Measurements from ENCODE around the gene NELL1.

NELL1 gene

DNA sequence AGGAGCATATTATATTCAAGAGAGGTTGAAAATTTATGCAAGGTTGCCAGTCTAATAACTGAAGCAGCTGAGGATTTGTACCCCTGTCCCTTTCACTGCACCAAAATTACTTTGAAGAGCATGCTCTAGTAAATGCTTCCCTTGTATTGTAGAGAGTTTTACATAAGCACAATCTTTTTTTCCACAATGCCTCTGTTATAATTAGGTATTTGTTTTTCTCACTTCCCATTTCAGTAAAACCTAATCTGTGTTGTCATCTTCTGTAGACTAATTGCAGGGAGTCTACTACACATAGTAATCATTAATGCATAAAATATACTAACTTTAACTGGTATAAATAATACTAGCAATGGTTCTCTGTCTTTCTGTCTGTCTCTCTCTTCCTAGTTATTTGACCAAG is 805.1 kb downstream of the NELL1 start:
- no peak for DNase-seq (ENCODE audit: low read depth in 4 of 4, low spot score in 1 of 4)

DNA sequence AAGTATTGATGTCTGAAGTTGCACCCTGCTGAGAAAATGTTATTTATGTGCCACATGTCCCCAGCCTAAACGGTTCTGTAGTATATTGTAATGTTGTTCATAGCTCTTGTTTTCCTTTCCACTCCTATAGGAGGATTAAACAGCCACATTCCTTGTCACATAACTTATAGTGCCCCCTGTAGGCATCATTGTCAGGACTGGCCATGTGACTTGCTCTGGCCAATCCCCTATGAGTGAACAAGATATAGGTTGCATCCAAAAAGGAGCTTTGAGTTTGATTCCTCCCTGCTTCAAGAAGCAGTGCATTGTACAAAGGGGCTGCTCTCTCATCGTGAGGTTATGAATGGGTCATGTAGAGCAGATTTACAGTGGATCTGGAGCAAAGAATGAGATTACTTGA is 805.9 kb downstream of the NELL1 start:
- DNase-seq (ENCODE audit: low read depth in 4 of 4, low spot score in 1 of 4), result no peak

DNA sequence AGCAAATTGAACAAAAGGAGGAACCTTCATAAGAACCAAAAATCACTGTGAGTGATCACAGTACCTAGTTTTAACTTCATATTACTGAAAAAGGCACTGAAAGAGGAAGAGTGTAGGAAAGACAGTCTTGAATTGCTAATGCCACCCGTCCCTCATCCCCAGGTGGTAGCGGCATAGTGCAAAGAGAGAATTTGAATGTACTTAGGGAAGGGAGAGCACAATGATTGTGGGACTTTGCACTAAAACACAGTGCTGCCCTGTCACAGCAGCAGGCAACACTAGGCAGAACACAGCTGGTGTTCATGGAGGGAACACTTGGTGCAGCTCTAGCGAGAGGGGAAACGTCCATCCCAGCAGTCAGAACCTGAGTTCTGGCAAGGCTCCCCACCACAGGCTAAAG is 807.2 kb downstream of the NELL1 start:
- DNase-seq (ENCODE audit: low read depth in 4 of 4, low spot score in 1 of 4), result no peak

DNA sequence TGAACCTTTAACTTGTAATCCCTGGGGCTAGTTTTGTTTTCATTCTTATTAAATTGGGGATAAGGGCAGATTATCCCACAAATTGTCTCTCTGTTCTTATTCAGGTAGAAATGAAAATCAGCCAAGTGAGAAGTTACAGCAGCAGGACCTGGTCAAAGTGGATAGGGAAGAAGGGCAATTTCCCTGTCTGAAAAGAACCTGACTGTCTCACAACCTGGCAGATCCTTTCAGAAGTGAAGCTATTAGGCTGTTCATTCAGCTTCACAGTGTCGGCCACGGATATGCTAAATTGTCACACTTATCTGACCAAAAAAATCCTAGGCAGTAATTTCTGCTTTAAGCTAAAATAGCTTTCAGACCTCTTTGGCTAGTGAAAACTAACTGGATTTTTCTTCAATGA is 810.9 kb downstream of the NELL1 start:
- no peak for DNase-seq (ENCODE audit: low read depth in 4 of 4, low spot score in 1 of 4)

DNA sequence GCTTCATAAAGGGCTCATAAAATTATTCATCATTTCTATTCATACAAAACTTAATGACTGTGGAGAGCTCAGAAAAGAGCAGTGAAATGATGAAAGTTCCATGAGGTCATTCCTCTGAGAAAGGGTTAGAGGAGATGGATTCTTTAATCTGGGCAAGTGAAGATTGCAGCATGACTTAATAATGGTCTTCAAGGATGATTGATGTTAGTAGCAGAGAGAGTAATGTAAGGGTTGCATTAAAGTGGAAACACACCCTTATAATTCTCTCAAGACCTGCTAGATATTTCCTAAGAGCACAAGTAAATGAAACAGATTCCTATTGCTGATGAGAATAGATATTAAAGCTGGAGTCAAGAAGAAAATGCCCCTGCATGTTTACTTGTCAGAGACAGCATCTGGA is 811.9 kb downstream of the NELL1 start:
- no peak for DNase-seq (ENCODE audit: low read depth in 4 of 4, low spot score in 1 of 4)

DNA sequence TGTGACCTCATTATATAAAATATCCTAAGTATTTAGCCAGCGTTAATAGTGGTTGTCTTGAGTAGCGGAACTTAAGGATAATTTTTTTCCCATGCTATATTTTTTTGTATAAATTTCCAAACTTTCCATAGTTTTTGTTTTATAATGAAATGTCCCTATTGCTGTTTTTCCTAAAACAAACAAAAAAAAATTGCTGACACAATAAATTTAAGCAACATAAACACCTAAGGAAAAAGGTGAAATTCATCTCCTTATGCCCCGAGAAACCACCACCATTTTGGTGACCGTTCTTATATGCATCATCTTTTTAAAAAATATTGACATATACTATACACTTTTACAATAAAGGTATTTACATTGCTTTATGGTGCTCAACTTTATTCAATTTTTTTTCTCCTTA is 814.7 kb downstream of the NELL1 start:
- DNase-seq (ENCODE audit: low read depth in 4 of 4, low spot score in 1 of 4), result no peak

DNA sequence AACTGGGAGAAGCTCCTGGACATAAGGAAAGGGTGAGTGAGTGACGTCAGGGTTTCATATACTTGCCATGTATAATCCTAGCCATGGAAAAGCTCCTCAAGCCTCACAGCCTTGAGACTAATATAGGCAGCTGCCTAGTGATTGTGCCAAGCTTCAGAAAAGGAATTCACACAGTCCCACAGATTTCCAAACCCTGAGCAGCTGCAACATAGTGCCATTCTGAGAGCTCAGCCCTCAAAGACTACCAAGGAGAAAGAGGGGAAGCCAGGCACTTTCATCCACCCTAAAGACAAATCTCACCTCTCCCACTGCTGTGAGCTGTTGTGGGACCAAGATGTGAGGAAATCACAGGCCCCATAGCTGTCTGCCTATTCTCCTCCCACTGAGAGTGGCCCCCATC is 815.6 kb downstream of the NELL1 start:
- DNase-seq (ENCODE audit: low read depth in 4 of 4, low spot score in 1 of 4), result no peak

DNA sequence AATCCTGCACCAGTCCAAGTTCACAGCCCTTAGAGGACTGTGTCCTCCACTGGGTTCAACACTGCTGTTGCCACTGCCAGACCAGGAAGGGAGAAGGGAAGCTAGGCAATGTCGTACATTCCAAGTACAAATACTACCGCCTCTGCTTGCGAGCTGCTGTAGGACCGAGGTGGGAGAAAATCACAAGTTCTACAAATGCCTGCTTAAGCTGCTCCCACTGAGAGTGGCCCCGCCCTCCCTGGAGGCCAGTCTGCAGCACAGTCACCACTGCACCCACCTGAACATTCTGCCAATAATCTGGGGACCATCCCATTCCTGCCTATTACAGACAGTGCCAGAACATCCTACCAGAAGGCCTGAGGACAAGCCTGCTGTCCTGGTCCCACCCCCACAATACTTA is 816.0 kb downstream of the NELL1 start:
- DNase-seq (ENCODE audit: low read depth in 4 of 4, low spot score in 1 of 4), result no peak

DNA sequence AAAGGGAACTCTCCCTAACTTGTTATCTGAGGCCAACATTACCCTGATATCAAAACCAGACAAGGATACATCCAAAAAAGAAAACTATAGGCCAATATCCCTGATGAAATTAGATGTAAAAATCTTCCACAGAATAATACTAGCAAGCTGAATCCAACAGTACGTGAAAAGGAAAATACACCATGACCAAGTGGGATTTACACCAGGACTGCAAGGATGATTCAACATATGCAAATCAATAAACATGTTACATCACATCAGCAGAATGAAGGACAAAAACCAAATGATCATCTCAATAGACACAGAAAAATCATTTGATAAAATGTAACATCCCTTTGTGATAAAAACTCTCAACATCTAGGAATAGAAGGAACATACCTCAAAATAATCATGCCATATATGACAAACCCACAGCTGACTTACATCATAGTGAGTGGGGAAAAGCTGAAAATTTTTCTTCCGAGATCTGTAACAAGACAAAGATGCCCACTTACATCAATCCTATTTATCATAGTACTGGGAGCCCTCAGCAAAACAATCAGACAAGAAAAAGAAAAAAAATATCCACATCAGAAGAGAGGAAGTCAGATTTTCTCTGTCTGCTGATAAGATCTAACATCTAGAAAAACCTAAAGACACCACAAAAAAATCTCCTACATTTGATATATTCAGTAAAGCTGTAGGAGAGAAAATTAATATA is 820.2 kb downstream of the NELL1 start:
- no peak for DNase-seq (ENCODE audit: low read depth in 4 of 4, low spot score in 1 of 4)

DNA sequence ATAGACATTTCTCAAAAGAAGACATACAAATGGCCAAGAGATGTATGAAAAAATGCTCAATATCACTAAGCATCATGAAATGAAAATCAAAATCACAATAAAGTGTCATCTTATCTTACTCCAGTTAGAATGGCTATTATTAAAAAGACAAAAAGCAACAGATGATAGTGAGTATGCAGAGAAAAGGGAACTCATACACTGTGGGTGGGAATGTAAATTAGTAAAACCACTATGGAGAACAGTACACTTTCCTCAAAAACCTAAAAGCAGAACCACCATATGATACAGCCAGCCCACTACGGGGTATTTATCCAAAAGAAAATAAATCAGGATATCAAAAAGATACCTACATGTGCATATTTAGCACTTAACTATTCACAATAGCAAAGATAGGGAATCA is 823.5 kb downstream of the NELL1 start:
- no peak for DNase-seq (ENCODE audit: low read depth in 4 of 4, low spot score in 1 of 4)

DNA sequence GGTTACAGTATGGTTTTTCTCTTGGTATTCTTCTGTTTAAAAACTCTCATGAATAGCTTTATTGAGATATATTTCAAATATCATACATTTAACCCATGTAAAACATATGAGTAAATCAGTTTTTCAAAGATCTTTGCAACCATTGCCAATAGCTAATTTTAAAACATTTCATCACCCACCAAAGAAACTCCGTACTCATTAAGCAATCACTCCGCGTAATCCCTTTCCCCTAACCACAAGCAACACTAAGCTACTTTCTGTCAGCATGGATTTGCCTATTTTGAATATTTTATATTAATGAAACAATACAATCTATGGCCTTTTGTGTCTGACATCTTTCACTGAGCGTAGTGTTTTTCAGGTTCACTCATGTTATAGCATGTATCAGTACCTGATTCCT is 825.6 kb downstream of the NELL1 start:
- DNase-seq (ENCODE audit: low read depth in 4 of 4, low spot score in 1 of 4), result no peak

DNA sequence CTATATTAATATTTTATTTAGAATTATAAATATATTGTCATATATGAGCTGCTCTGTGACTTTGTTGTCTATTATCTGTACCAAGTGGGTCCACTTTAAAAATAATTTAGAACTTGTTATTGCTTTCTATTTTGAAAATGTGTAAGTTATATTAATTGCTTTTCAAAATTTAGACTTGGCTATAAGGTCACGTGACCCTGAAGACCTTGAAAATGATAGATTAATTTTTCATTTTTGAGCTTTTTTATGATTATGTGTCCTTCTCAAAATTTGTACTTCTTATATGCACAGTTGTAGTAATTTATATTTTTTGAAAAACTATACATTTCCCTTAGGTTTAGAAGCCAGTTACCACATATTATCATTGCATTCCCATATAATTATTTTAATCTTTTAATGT is 826.5 kb downstream of the NELL1 start:
- DNase-seq (ENCODE audit: low read depth in 4 of 4, low spot score in 1 of 4), result no peak

DNA sequence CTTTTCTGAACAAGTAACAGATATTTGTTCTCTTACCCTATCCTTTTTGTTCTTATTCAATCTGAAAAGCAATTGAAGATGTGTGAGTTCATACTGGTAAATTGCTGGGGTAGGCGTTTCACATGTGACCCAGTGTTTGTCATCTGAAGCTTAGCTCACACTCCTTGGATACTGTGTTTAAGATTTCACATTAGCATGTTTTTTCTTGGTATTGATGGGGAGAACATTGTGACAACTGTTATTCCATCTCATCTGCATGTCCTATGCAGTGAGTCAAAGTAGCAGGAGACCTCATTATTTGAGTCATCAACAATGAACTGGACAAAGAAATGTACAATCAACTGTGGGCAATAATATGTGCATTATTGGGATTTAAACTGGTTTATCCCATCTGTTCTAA is 831.9 kb downstream of the NELL1 start:
- no peak for DNase-seq (ENCODE audit: low read depth in 4 of 4, low spot score in 1 of 4)

DNA sequence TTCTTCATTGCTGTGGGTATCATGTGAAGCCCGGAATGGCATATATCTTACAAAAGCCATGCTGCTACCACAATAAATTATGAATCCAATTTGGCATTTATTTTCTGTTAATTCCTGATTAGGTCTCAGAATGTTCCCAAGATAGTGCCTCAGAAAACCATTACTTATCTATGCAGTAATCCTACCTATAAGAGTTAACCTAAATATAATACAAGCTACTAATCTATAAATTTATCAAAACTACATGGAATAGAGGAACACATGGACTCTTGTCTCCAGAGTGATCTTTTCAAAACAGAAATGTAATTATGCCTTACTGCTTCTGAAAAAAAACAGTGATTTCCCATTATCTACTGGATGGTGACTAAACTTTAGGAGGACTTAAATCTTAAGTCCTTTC is 835.7 kb downstream of the NELL1 start:
- DNase-seq (ENCODE audit: low read depth in 4 of 4, low spot score in 1 of 4), result no peak

DNA sequence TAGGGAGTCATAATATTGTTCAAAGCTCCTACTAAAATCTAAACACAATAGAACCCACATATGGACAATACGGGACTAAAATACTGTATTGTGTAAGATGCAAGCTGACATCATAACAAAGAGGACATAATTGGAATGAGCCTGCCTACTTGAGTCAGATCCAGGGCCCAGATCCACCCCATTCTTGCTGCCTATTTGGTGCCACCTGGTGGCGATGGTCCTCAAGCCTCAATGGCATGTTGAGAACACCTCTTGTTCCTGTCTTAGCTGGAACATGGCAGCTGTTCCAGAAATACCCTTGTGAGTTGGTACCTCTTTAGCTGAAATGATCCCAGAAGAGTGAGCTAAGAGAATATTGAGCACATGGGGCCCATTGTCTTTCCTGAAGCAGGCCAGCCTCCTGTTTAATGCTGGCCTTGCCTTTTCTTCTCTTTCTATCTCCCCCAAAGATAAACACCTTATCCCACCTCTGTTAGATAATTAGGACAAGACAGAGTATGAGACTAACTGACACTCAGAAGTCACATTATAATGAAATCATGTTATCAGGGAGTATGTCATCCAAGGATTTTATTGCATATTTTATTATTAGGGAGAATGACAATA is 842.6 kb downstream of the NELL1 start:
- peak in 2 of 4 experiments; percentile 1 to 21 for DNase-seq (ENCODE audit: low read depth in 4 of 4, low spot score in 1 of 4)

DNA sequence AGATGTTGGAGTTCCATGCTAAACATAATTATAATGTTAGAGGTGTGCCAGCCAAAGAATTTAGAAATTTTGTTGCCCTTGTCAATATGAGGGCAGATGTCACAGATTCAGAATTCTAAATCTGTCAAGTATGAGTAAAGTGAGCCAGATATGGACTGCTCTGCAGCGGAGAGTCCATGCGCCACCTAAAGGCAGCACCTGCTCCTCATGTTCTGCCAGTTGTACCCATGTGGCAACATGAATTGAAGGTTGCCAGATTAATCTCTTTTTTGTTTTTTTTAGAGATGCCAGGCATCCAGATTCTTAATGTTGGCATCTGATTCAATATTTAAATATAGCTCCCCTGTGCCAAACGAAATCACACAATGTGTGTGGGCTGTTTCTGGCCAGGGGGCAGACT is 844.9 kb downstream of the NELL1 start:
- DNase-seq (ENCODE audit: low read depth in 4 of 4, low spot score in 1 of 4), result no peak

DNA sequence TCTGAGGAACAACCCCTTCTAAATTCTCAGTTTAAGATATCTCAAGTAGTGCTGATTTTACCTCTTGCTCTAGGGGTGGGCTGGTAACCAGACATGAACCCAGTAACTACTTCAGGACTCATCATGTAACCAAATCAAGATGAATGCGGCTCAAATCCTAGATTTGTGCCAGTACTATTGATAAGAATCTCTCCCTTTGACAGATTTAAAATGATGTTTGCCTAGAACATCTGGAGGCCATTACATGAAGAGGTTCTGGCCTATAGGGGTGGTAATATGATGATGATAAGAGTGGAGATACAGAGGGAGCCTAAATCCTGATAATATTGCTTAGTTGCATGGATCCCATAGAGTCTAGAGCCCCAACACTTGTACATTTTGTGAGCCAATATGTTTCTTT is 850.9 kb downstream of the NELL1 start:
- DNase-seq (ENCODE audit: low read depth in 4 of 4, low spot score in 1 of 4), result no peak

DNA sequence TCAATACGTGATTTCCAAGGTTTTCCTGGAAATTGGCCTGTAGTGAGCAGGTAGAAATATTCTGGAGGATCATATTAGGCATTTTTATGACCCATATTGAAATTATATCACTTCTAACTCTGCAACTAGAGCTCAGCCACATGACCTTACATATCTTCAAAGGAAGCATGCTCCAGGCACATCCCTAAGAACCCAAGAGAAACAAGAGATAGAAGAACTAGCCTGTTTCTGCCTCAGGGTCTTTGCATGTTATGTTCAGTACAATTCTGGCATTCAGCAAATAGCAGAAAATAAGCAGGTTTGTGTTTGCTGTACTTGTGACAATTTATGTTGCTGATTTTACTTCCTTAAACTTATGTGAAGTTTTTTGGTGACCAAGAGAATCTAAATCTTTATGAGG is 859.8 kb downstream of the NELL1 start:
- DNase-seq (ENCODE audit: low read depth in 4 of 4, low spot score in 1 of 4), result no peak

DNA sequence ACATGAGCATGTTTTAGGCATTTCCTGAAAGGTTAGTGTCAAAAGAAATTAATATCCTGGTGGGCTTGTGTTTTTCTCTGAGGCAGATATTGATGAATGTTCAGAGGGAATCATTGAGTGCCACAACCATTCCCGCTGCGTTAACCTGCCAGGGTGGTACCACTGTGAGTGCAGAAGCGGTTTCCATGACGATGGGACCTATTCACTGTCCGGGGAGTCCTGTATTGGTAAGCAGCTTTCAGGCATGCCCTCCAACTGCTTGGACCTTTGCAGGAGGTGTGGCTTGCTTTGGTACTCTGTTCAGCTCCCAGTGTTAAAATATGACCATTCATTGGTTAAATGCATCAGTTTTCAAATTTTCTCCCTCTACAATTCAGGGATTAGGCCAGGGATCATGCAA is 864.9 kb downstream of the NELL1 start:
- DNase-seq (ENCODE audit: low read depth in 4 of 4, low spot score in 1 of 4), result no peak

DNA sequence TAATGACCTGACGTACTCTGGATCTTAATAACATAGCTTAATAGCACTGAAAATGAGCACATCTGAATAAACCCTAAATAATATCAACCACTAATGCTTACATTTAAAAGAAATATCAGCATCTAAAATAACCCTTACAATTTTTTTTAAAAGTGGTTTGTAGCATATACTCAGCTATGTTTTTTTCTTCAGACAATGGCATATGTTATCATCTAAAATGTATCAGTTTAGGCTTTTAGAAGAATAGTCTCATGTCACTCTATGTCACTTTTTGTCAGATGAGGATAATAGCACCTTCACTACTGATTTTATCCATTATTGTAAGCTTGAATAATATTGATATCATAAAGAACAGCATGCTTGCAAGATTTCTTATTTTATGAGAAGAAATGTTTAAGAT is 868.6 kb downstream of the NELL1 start:
- DNase-seq (ENCODE audit: low read depth in 4 of 4, low spot score in 1 of 4), result no peak

DNA sequence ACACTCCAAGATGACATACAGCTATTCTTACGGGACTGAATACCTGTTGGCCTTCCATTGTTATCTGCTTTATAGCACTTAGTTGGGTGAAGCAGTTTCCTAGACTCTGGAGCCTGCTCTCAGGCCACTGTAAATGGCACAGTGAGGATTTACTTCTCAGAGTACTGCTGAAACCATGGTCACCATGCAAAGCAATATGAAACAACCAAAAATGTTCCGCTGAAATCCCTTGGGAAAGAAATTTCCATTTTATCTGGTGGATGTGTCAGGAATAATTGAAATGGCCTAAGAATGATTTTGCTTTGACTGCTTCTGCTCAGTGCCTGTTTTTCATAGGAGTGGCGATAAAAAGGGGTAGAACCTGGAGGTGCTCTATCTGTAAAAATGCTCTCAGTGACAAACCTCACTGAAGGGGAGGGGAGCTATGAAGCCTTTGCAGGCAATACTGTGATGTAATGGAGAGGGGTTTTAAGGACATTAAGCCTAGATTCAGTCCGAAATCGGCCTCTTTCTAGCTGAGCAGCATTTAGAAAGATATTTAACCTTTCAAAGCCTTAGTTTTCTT is 871.9 kb downstream of the NELL1 start:
- no peak for DNase-seq (ENCODE audit: low read depth in 4 of 4, low spot score in 1 of 4)

DNA sequence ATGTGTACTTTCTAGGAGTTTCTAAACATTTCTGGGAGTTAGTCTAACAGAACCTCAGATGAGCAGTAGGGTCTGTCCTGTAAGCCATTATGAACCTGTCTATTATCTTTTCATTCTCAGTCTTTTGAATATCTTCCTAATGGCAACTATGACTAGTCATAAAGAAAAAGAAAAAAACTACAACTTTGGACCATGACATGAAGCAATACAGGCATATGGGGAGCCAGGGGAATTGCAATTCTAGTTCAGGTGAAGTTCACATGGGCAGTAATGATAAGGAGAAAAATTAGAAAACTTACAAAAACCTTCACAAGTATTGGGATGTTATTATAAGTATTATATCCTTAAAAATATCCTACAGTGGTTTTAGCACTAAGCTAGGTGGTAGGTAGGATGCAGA is 874.5 kb downstream of the NELL1 start:
- DNase-seq (ENCODE audit: low read depth in 4 of 4, low spot score in 1 of 4), result no peak

DNA sequence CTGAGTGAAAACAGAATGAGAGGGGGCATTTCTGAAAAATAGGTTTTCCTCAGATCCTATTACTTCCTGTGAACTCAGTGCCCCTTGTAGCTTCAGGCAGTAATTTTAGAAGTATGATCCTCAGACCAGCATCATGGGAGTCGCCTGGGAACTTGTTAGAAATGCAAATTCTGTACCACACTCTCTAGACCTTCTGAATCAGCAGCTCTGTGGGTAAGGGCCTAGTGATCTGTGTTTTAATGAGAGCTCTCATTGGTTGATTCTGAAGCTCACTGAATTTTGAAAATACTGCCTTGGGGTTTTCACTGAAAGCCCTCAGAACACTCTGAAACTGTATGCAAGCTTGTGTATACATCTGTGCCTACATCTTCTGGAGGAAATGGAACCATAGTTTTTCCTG is 876.3 kb downstream of the NELL1 start:
- DNase-seq (ENCODE audit: low read depth in 4 of 4, low spot score in 1 of 4), result no peak

Measured in stimulated activated CD4-positive, alpha-beta T cell treated with anti-CD3 and anti-CD28 coated beads, Interleukin-1b, Interleukin-23, amount 100 ng/mL, for 24 hours (primary cell).